Measurements from ENCODE around the gene SLC22A2.

The SLC22A2 gene

DNA sequence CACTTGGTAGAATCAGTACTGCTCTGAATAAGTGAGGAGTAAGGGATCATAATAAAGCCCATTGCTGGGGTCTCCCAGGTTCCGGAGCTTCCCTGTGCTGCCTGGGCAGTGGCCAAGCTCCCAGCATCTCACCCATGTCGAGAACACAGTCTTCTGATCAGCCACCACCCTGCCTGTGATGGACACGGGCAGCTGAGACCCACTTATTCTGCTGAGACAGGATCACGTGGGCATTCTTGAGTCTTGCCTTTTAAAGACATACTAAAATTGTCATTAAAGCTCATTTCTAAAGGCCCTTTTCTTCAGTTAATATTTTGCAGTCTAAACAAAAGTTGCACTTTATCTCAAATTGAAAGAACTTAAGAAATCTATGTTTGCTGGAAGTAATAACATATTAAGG is 42.7 kb upstream of the SLC22A2 start:
- H3K79me1 ChIP-seq (replicated peaks; ENCODE audit: low read length, poor library complexity, severe bottlenecking) = no peaks in the 10 kb centered on the region
- H3K4ac ChIP-seq (ENCODE audit: low read depth in 1 of 2, low read length in 2 of 2) = no peak overlapping the region
- H3K27me3 ChIP-seq (ENCODE audit: control insufficient read depth in 1 of 2, insufficient read depth in 1 of 2, low read length in 2 of 2) = no peaks in the 10 kb centered on the region
- no peak overlapping the region for H3K14ac ChIP-seq (ENCODE audit: low read length in 2 of 2)
- 53% methylated on average over 4 of the region's 4 CpGs for WGBS
- no peak overlapping the region for H2BK12ac ChIP-seq (ENCODE audit: low read length in 2 of 2)
- no peak overlapping the region for H4K8ac ChIP-seq (ENCODE audit: low read length)
- peaks cover 3% of the 10 kb centered on the region for H3K4me1 ChIP-seq (ENCODE audit: control insufficient read depth, insufficient read depth, low read depth, low read length)
- H3K18ac ChIP-seq (ENCODE audit: low read depth in 1 of 2, low read length in 2 of 2) = no peak overlapping the region
- no peak overlapping the region for H3K4me3 ChIP-seq (ENCODE audit: insufficient read depth in 1 of 2, low read depth in 1 of 2, low read length in 2 of 2)
- no peak overlapping the region for H3K27ac ChIP-seq (ENCODE audit: low read length, poor library complexity, severe bottlenecking)
- no peak overlapping the region for H2AK5ac ChIP-seq (ENCODE audit: low read length, severe bottlenecking)
- no peak overlapping the region for H3K4me2 ChIP-seq (ENCODE audit: low read length, poor library complexity, severe bottlenecking)
- H3K9ac ChIP-seq (ENCODE audit: low read length) = no peak overlapping the region
- no peak overlapping the region for H2BK120ac ChIP-seq (ENCODE audit: low read depth, low read length)
- H2BK15ac ChIP-seq (ENCODE audit: low read depth, poor library complexity, severe bottlenecking) = no peak overlapping the region
- H2BK5ac ChIP-seq (ENCODE audit: low read depth, low read length, poor library complexity, severe bottlenecking) = no peak overlapping the region
- H3K23ac ChIP-seq (ENCODE audit: low read length in 2 of 2) = no peak overlapping the region
- DNase-seq = no peak
- no peaks in the 10 kb centered on the region for H3K9me3 ChIP-seq (ENCODE audit: control insufficient read depth, low read length)
- H2AFZ ChIP-seq (ENCODE audit: low read depth, low read length) = no peak overlapping the region
- H3K36me3 ChIP-seq (ENCODE audit: control insufficient read depth in 1 of 2, insufficient read depth in 2 of 2, low read depth in 1 of 2, low read length in 2 of 2) = no peaks in the 10 kb centered on the region
- H4K91ac ChIP-seq (ENCODE audit: low read length) = no peak overlapping the region

DNA sequence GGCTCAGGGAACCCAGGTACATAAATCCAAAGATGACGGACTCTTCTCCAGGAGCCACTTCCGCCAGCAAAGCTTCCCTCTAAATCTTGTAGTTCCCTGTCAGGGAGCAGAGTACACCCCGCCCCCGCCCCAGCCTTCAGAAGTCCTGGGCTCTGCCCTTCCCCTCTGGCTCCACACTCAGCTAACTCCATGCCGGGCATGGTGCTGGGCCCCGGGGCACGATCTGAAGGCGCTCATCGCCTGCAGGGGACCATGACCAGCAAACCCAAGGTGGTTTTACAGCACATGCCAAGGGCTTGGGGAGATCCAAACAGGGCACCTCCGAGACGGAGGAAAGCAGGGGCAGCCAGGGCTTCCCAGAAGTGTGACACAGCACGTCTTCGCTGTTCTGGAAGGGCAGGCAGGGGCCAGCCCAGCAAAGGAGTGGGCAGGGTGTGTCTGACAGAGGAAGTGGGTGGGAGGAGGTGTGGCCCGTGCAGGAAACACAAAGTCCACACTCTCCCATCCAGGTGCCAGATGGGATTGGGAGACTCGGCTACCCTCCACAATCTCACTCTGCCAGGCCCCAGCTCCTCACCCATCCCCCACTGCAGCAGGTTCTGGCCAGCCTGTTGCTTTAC is 41.6 kb upstream of the SLC22A2 start:
- Histone ChIP-seq H3K14ac (ENCODE audit: low read length in 2 of 2) (no peak overlapping the region), H3K36me3 (ENCODE audit: control insufficient read depth in 1 of 2, insufficient read depth in 2 of 2, low read depth in 1 of 2, low read length in 2 of 2) (no peaks in the 10 kb centered on the region), H4K91ac (ENCODE audit: low read length) (no peak overlapping the region), H3K9me3 (ENCODE audit: control insufficient read depth, low read length) (no peaks in the 10 kb centered on the region), H2BK12ac (ENCODE audit: low read length in 2 of 2) (no peak overlapping the region), H3K4me3 (ENCODE audit: insufficient read depth in 1 of 2, low read depth in 1 of 2, low read length in 2 of 2) (no peak overlapping the region), H2BK120ac (ENCODE audit: low read depth, low read length) (no peak overlapping the region), H2AFZ (ENCODE audit: low read depth, low read length) (no peak overlapping the region), H3K4ac (ENCODE audit: low read depth in 1 of 2, low read length in 2 of 2) (no peak overlapping the region), H3K27ac (ENCODE audit: low read length, poor library complexity, severe bottlenecking) (no peak overlapping the region), H4K8ac (ENCODE audit: low read length) (no peak overlapping the region), H2BK15ac (ENCODE audit: low read depth, poor library complexity, severe bottlenecking) (no peak overlapping the region), H3K9ac (ENCODE audit: low read length) (no peak overlapping the region), H3K4me2 (ENCODE audit: low read length, poor library complexity, severe bottlenecking) (no peak overlapping the region), H2BK5ac (ENCODE audit: low read depth, low read length, poor library complexity, severe bottlenecking) (no peak overlapping the region), H3K4me1 (ENCODE audit: control insufficient read depth, insufficient read depth, low read depth, low read length) (peaks cover 3% of the 10 kb centered on the region), H3K18ac (ENCODE audit: low read depth in 1 of 2, low read length in 2 of 2) (no peak overlapping the region), H3K79me1 (replicated peaks; ENCODE audit: low read length, poor library complexity, severe bottlenecking) (no peaks in the 10 kb centered on the region), H3K27me3 (ENCODE audit: control insufficient read depth in 1 of 2, insufficient read depth in 1 of 2, low read length in 2 of 2) (no peaks in the 10 kb centered on the region), H3K23ac (ENCODE audit: low read length in 2 of 2) (no peak overlapping the region), H2AK5ac (ENCODE audit: low read length, severe bottlenecking) (no peak overlapping the region)
- 64% methylated on average over 14 of the region's 15 CpGs for WGBS
- DNase-seq = no peak

DNA sequence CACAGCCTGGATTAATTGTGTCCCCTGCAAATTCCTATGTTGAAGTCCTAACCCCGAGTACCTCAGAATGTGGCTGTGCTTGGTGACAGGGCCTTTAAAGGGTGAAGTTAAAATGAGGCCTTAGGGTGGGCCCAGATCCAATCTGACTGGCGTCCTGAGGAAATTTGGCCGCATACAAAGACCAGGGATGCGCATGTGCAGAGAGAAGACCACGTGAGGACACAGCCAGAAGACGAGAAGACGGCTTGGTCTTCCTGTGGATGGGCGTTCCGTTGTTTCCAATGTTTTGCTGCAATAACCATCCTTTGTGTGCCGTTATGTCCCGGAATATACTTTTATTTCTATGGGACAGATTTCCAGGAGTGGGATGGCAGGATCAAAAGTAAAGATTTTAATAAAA is 40.9 kb upstream of the SLC22A2 start:
- Histone ChIP-seq H3K27me3 (ENCODE audit: control insufficient read depth in 1 of 2, insufficient read depth in 1 of 2, low read length in 2 of 2) (no peaks in the 10 kb centered on the region), H3K36me3 (ENCODE audit: control insufficient read depth in 1 of 2, insufficient read depth in 2 of 2, low read depth in 1 of 2, low read length in 2 of 2) (no peaks in the 10 kb centered on the region), H3K79me1 (replicated peaks; ENCODE audit: low read length, poor library complexity, severe bottlenecking) (no peaks in the 10 kb centered on the region), H3K9ac (ENCODE audit: low read length) (no peak overlapping the region), H2BK120ac (ENCODE audit: low read depth, low read length) (no peak overlapping the region), H4K91ac (ENCODE audit: low read length) (no peak overlapping the region), H2BK12ac (ENCODE audit: low read length in 2 of 2) (no peak overlapping the region), H3K4me3 (ENCODE audit: insufficient read depth in 1 of 2, low read depth in 1 of 2, low read length in 2 of 2) (no peak overlapping the region), H3K27ac (ENCODE audit: low read length, poor library complexity, severe bottlenecking) (no peak overlapping the region), H3K4me1 (ENCODE audit: control insufficient read depth, insufficient read depth, low read depth, low read length) (peaks cover 3% of the 10 kb centered on the region), H4K8ac (ENCODE audit: low read length) (no peak overlapping the region), H3K18ac (ENCODE audit: low read depth in 1 of 2, low read length in 2 of 2) (no peak overlapping the region), H3K4me2 (ENCODE audit: low read length, poor library complexity, severe bottlenecking) (no peak overlapping the region), H3K4ac (ENCODE audit: low read depth in 1 of 2, low read length in 2 of 2) (no peak overlapping the region), H2BK5ac (ENCODE audit: low read depth, low read length, poor library complexity, severe bottlenecking) (no peak overlapping the region), H2AK5ac (ENCODE audit: low read length, severe bottlenecking) (no peak overlapping the region), H3K14ac (ENCODE audit: low read length in 2 of 2) (no peak overlapping the region), H2AFZ (ENCODE audit: low read depth, low read length) (no peak overlapping the region), H3K9me3 (ENCODE audit: control insufficient read depth, low read length) (no peaks in the 10 kb centered on the region), H3K23ac (ENCODE audit: low read length in 2 of 2) (no peak overlapping the region), H2BK15ac (ENCODE audit: low read depth, poor library complexity, severe bottlenecking) (no peak overlapping the region)
- DNase-seq = no peak
- 91% methylated on average over 11 of the region's 11 CpGs for WGBS

DNA sequence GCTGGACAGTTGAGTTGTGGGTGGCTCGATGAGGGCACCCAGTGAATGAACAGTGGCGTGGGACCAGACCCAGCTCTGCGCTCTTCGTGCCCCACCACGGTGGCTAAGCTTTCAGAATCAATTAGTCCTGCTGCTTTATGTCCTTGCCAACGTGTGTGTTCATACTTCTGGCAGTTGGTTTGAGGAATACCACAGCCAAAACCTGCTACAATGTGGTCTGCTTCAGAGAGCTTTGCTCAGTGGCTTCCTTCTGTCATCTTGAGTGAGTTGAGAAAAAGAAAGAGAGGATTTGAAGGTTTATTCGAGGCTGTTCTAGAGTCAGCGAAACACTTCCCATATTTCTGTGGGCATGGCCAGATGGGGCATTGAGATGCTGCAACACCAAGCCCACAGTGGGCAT is 39.5 kb upstream of the SLC22A2 start:
- Histone ChIP-seq H2BK5ac (ENCODE audit: low read depth, low read length, poor library complexity, severe bottlenecking) (no peak overlapping the region), H3K9ac (ENCODE audit: low read length) (no peak overlapping the region), H3K23ac (ENCODE audit: low read length in 2 of 2) (no peak overlapping the region), H2BK120ac (ENCODE audit: low read depth, low read length) (no peak overlapping the region), H3K79me1 (replicated peaks; ENCODE audit: low read length, poor library complexity, severe bottlenecking) (no peaks in the 10 kb centered on the region), H3K27ac (ENCODE audit: low read length, poor library complexity, severe bottlenecking) (no peak overlapping the region), H3K36me3 (ENCODE audit: control insufficient read depth in 1 of 2, insufficient read depth in 2 of 2, low read depth in 1 of 2, low read length in 2 of 2) (no peaks in the 10 kb centered on the region), H2BK15ac (ENCODE audit: low read depth, poor library complexity, severe bottlenecking) (no peak overlapping the region), H3K27me3 (ENCODE audit: control insufficient read depth in 1 of 2, insufficient read depth in 1 of 2, low read length in 2 of 2) (no peaks in the 10 kb centered on the region), H3K9me3 (ENCODE audit: control insufficient read depth, low read length) (no peaks in the 10 kb centered on the region), H4K91ac (ENCODE audit: low read length) (no peak overlapping the region), H2AK5ac (ENCODE audit: low read length, severe bottlenecking) (no peak overlapping the region), H3K4me2 (ENCODE audit: low read length, poor library complexity, severe bottlenecking) (no peak overlapping the region), H3K18ac (ENCODE audit: low read depth in 1 of 2, low read length in 2 of 2) (no peak overlapping the region), H4K8ac (ENCODE audit: low read length) (no peak overlapping the region), H3K4ac (ENCODE audit: low read depth in 1 of 2, low read length in 2 of 2) (no peak overlapping the region), H2BK12ac (ENCODE audit: low read length in 2 of 2) (no peak overlapping the region), H3K14ac (ENCODE audit: low read length in 2 of 2) (no peak overlapping the region), H3K4me1 (ENCODE audit: control insufficient read depth, insufficient read depth, low read depth, low read length) (peaks cover 3% of the 10 kb centered on the region), H2AFZ (ENCODE audit: low read depth, low read length) (no peak overlapping the region), H3K4me3 (ENCODE audit: insufficient read depth in 1 of 2, low read depth in 1 of 2, low read length in 2 of 2) (no peak overlapping the region)
- no peak for DNase-seq
- WGBS = 83% methylated on average over 6 of the region's 8 CpGs
